Fibroblast of pulmonary artery (primary cell): Measurements from ENCODE around the gene SHISA5.
"Not testable (repeated sequence)": the region's sequence is repeated elsewhere in the genome, so short reads cannot be mapped to it uniquely, and the experiment has no call there.

ENCODE experiments used
- DNase-seq: peaks from one replicate; pipeline ENCODE4 v3.0.0-alpha.2; 2010; ENCODE audit warnings: low read depth
- H3K4me3 ChIP-seq: replicated peaks from 2 replicates; pipeline ENCODE4 v1.5.1; 2011; ENCODE audit warnings: low read depth, mild to moderate bottlenecking, control low read depth, low read length, moderate library complexity
- CTCF ChIP-seq: IDR thresholded peaks from 2 replicates; pipeline ENCODE4 v1.5.1; 2011; ENCODE audit warnings: mild to moderate bottlenecking, control low read depth, low read length, inconsistent platforms; ENCODE audit errors: missing control alignments

SHISA5 gene

DNA sequence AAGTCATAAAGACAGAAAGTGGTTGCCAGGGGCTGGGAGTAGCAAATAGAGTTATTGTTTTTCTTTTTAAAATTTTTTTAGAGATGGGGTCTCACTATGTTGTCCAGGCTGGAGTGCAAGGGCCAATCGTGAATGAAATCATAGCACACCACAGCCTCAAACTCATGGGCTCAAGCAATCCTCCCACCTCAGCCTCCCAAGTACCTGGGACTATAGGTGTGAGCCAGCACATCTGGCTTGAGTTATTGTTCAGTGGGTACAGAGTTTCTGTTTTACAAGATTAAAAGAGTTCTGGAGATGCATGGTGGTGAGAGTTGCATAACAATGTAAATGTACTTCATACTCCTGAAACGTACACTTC is 29.0 kb upstream of the SHISA5 start:
- H3K4me3 ChIP-seq: no peak overlapping the region
- no peak for TF ChIP-seq CTCF
- DNase-seq: no peak

- H3K4me3 ChIP-seq: no peak overlapping the region
- no peak for TF ChIP-seq CTCF
- DNase-seq: peak; percentile 7
Measured at GRCh38 chr3:48532271-48532976, 28.4 kb upstream of the SHISA5 start.

DNA sequence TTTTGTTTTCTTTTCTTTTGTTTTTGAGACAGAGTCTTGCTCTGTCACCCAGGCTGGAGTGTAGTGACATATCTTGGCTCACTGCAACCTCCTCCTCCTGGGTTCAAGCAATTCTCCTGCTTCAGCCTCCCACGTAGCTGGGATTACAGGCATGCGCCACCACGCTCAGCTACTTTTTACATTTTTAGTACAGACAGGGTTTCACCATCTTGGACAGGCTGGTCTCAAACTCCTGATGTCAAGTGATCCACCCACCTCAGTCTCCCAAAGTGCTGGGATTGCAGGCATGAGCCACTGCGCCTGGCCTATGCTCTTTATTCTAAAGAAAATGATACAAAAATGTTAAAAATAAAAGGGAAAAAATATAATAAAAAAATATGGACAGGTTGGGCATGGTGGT is 26.7 kb upstream of the SHISA5 start:
- not testable (repeated sequence) for H3K4me3 ChIP-seq, DNase-seq

DNA sequence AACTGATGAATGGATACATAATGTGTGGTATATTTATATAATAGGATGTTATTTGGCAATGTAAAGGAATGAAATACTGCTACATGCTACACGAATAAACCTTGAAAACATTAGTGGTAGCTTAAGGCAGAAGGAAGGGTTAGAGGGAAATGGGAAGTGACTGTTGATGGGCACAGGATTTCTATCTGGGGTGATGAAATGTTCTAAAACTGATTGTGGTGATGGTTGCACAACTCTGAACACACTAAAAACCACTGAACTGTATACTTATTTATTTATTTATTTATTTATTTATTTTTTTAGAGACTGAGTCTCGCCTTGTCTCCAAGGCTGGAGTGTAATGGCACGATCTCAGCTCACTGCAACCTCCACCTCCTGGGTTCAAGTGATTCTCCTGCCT is 24.8 kb upstream of the SHISA5 start:
- TF ChIP-seq CTCF: no peak
- peak; percentile 18 for DNase-seq

DNA sequence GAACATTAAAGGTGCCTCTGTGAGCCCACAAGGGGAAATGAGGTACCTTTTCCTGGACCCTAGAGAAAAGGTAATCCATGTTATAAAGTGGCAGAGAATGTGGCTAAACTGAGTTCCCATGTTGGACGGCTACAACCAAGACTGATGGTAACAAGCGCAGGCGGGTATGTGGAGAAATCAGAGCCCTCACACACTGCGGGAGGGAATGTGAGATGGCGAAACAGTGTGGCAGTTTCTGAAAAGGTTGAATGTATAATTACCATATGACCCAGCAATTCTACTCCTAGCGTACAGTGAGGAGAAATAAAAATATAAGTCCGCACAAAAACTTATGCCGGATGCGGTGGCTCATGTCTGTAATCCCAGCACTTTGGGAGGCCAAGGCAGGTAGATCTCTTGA is 24.1 kb upstream of the SHISA5 start:
- no peak for DNase-seq
- TF ChIP-seq CTCF: no peak
- no peak overlapping the region for H3K4me3 ChIP-seq

More for the DNA sequence above, 24.8 kb upstream of the SHISA5 start:
- no peak overlapping the region for H3K4me3 ChIP-seq

- no peak overlapping the region for H3K4me3 ChIP-seq
- TF ChIP-seq CTCF: no peak
- DNase-seq: no peak
Measured at GRCh38 chr3:48524970-48525369, 21.0 kb upstream of the SHISA5 start.

DNA sequence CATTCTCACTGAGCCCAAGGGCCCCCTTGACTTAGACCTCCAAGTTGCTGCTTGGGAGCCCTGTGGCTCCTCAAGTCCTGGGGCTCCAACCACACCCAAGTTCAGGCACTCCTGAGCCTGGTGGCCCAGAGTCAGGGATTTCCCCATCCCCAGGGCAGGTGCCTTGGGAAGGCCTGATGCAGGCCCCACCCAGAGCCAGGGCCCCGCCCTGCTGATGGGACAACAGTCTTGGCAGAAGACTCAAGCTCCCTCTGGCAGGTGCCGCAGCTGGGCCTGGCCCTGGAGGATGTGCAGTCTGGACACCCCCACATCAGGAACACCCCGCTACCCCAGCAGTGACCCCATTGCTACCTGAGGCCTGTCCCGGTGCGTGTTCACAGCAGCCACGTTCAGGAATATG is 17.7 kb upstream of the SHISA5 start:
- H3K4me3 ChIP-seq: no peak overlapping the region
- no peak for DNase-seq
- TF ChIP-seq CTCF: no peak
